ENCODE data around the gene FAM107B.
"Not testable (repeated sequence)": the region's sequence is repeated elsewhere in the genome, so short reads cannot be mapped to it uniquely, and the experiment has no call there.

The FAM107B gene

DNA sequence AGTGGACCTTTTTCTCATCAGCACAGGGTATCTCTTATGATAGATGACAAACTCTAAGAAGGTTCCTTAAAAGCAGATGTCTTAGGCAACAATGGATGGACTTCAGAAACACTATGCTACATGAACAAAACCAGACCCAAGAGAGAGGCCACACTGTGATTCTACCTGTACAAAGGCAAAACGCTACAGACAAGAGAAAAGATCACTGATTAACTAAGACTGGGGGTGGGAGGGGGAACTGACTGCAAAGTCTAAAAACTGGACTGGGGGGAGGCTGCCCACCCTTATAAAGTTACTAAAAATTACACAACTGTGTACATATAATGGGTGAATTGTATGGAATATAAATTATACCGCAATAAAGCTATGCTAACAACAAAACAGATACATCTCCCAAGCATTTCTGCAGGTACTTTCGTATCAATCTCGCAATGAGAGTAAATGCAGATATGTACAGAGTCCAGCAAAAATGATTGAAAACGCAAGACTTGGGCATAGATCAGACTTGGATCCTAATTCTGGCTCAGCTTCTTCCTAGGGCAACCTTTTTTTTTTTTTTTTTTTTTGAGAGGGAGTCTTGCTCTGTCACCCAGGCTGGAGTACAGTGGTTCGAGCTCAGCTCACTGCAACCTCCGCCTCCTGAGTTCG is 179.7 kb downstream of the FAM107B start:
- no peak for DNase-seq (ENCODE audit: low read depth)
- no peak overlapping the region for H3K4me3 ChIP-seq (ENCODE audit: control insufficient read depth, low read depth, low read length)
- TF ChIP-seq CTCF (conservative IDR thresholded peaks at IDR 0.05; ENCODE audit: control insufficient read depth, insufficient read depth, low read depth, low read length) = no peak

- no peak for DNase-seq (ENCODE audit: low read depth)
- TF ChIP-seq CTCF (conservative IDR thresholded peaks at IDR 0.05; ENCODE audit: control insufficient read depth, insufficient read depth, low read depth, low read length) = no peak
- no peak overlapping the region for H3K4me3 ChIP-seq (ENCODE audit: control insufficient read depth, low read depth, low read length)
These were observed 180.9 kb downstream of the FAM107B start for GRCh38 chr10:14593806-14594205.

DNA sequence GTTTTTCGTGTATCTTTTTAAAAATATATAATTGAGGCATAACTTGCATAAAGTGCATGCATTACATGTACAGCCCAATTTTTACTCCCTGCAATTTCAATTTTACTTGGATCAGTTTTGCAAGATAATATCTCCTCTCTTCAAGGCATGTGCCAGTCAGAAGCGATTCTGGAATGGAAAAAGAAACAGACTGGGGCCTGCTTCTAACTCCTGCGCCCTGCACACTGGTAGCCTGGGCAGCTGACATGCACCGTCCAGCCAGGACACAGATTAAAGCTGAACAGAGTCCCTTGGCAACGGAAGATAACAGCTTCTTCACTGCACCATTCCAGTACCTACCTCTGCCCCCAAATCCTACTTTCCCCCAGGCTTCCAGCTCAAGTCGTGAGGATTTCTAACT is 182.1 kb downstream of the FAM107B start:
- no peak for DNase-seq (ENCODE audit: low read depth)
- TF ChIP-seq CTCF (conservative IDR thresholded peaks at IDR 0.05; ENCODE audit: control insufficient read depth, insufficient read depth, low read depth, low read length) = no peak
- no peak overlapping the region for H3K4me3 ChIP-seq (ENCODE audit: control insufficient read depth, low read depth, low read length)

- H3K4me3 ChIP-seq (ENCODE audit: control insufficient read depth, low read depth, low read length) = no peak overlapping the region
- no peak for DNase-seq (ENCODE audit: low read depth)
- TF ChIP-seq CTCF (conservative IDR thresholded peaks at IDR 0.05; ENCODE audit: control insufficient read depth, insufficient read depth, low read depth, low read length) = no peak
These were observed 182.7 kb downstream of the FAM107B start for GRCh38 chr10:14592026-14592425.

GRCh38 chr10:14588938-14589294 is 185.8 kb downstream of the FAM107B start:
- not testable (repeated sequence) for H3K4me3 ChIP-seq (ENCODE audit: control insufficient read depth, low read depth, low read length); DNase-seq (ENCODE audit: low read depth)

GRCh38 chr10:14588084-14588937 is 186.4 kb downstream of the FAM107B start:
- TF ChIP-seq CTCF (conservative IDR thresholded peaks at IDR 0.05; ENCODE audit: control insufficient read depth, insufficient read depth, low read depth, low read length) = no peak
- peak; percentile 88 for DNase-seq (ENCODE audit: low read depth)
- no peak overlapping the region for H3K4me3 ChIP-seq (ENCODE audit: control insufficient read depth, low read depth, low read length)

DNA sequence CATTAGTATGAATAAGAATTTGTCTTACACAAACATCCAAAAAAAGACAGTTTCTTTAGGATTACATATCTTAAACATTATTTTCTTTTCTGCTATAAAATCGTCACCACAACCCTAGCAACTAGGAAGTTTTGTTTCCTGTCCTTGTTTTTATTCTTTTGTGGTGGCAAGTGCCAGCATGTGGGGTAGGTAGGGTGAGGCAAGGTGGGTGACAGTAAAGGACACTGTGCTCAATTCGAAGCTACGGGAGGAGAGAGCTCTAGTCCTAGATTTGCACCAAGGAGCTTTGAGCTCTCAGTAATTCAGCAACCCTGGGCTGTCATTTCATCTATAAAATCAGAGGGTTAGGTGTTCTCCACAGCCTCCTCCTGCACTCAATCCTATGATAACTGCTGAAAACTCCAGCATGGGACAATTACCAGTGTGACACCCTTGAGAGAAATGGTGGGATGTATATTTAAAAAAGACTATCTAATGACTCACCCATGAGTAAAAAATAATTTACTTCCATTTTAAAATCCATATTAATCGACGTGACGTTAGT is 187.1 kb downstream of the FAM107B start:
- H3K4me3 ChIP-seq (ENCODE audit: control insufficient read depth, low read depth, low read length) = no peak overlapping the region
- DNase-seq (ENCODE audit: low read depth) = no peak
- no peak for TF ChIP-seq CTCF (conservative IDR thresholded peaks at IDR 0.05; ENCODE audit: control insufficient read depth, insufficient read depth, low read depth, low read length)

All from fibroblast of mammary gland (primary cell).